Islet of Langerhans (tissue), 1 donor: ENCODE data around the gene XKR8.
A peak's percentile ranks its signal among the peaks of the same experiment; 100 is the strongest.

Experiments
- FAIRE-seq: peaks from one replicate; lab custom pipeline; 2011; peaks lifted over from hg19 to GRCh38; lab: Jason Lieb, UNC

The XKR8 gene

GRCh38 chr1:27956761-27957160, 3.0 kb upstream of the XKR8 start:
- no peak for FAIRE-seq

- no peak for FAIRE-seq
Measured at GRCh38 chr1:27957655-27958054, 2.1 kb upstream of the XKR8 start.

GRCh38 chr1:27958513-27958912, 1.3 kb upstream of the XKR8 start:
- FAIRE-seq, result no peak

- FAIRE-seq, result no peak
Measured at GRCh38 chr1:27960762-27961645, 1.2 kb downstream of the XKR8 start.

- FAIRE-seq, result no peak
Measured at GRCh38 chr1:27961646-27962221, 2.0 kb downstream of the XKR8 start.

- no peak for FAIRE-seq
Measured at GRCh38 chr1:27963393-27963792, 3.6 kb downstream of the XKR8 start.

- no peak for FAIRE-seq
Measured at GRCh38 chr1:27966402-27967105, 6.8 kb downstream of the XKR8 start.

- no peak for FAIRE-seq
Measured at GRCh38 chr1:27967106-27967883, 7.5 kb downstream of the XKR8 start.

GRCh38 chr1:27967884-27968466, 8.2 kb downstream of the XKR8 start:
- no peak for FAIRE-seq

- no peak for FAIRE-seq
Measured at GRCh38 chr1:27968692-27969091, 8.9 kb downstream of the XKR8 start.

- FAIRE-seq, result no peak
Measured at GRCh38 chr1:27970401-27970800, 10.6 kb downstream of the XKR8 start.

GRCh38 chr1:27971674-27972073, 11.9 kb downstream of the XKR8 start:
- FAIRE-seq, result no peak

GRCh38 chr1:27972141-27972540, 12.4 kb downstream of the XKR8 start:
- FAIRE-seq, result no peak

GRCh38 chr1:27973771-27974416, 14.1 kb downstream of the XKR8 start:
- FAIRE-seq, result no peak

GRCh38 chr1:27974417-27974781, 14.6 kb downstream of the XKR8 start:
- no peak for FAIRE-seq

GRCh38 chr1:27979151-27979858, 19.5 kb downstream of the XKR8 start:
- FAIRE-seq, result peak; percentile 98

GRCh38 chr1:27979859-27980201, 20.1 kb downstream of the XKR8 start:
- no peak for FAIRE-seq

GRCh38 chr1:27980216-27980845, 20.6 kb downstream of the XKR8 start:
- FAIRE-seq, result no peak

- peak; percentile 100 for FAIRE-seq
Measured at GRCh38 chr1:27981145-27981544, 21.4 kb downstream of the XKR8 start.

- FAIRE-seq, result no peak
Measured at GRCh38 chr1:27990920-27991537, 31.3 kb downstream of the XKR8 start.
